Heart left ventricle (tissue), 13 donors: ENCODE data around the gene RNF212.

ENCODE experiments used
- CTCF ChIP-seq, 12 donors: fragments of 200-600 bp; sonication (generic) in 4 of 12; IDR thresholded peaks; one replicate each; pipeline versions ENCODE4 v1.5.0 to v1.8.0; 2018 to 2022; ENCODE audit warnings: antibody characterized with exemption in 12 of 12, mild to moderate bottlenecking in 5 of 12
- POLR2A ChIP-seq, 2 donors: fragments of 450-650 bp; IDR thresholded peaks; one replicate each; pipeline ENCODE4 v1.6.1; 2017; ENCODE audit warnings: antibody characterized with exemption in 2 of 2, mild to moderate bottlenecking in 2 of 2, moderate library complexity in 2 of 2
- donor health status: ischemic (EF 13 %, LVEDD 7.1; RV severe dilation, severe dysfunction).
- donor health status: DM: no; HTN: yes; CAD: no.
- donor health status: DM: no; HTN: no; CAD: no.
- donor health status: ischemic (EF 25% LVEDD 6.9; RV normal size, moderate dysfunction).
- donor health status: ischemic (EF 25% LVEDD 5.7; RV mildly dilated, moderate dysfunction).
- donor health status: ischemic (EF 35%, LVEDD 5.7; RV mildly dilated, moderate dysfunction).
- donor health status: nonischemic (EF 11% LVEDD 7.7; RV severe dilation, severe dysfunction).
- donor health status: DM: yes; HTN: yes; CAD: no.
- donor health status: PGD.
- donor health status: ischemic (EF 29% LVEDD 5.4; RV normal size, mild dysfunction).
- donor health status: nonischemic (EF 23%, LVEDD 6.1; RV moderate dilation, normal function).

- TF ChIP-seq CTCF (IDR thresholded peaks at IDR 0.05) (no peak), POLR2A (IDR thresholded peaks at IDR 0.05) (no peak)
Measured at GRCh38 chr4:1092983-1093361, 20.4 kb downstream of the RNF212 start.
